GM18517 (cell line): Measurements from ENCODE around the gene ZNF3.

ENCODE experiments used
- ATAC-seq: cut with Tn5 transposase; IDR thresholded peaks from one replicate; pipeline ENCODE4 v1.9.1; 2021; ENCODE audit warnings: mild to moderate bottlenecking, moderate library complexity; ENCODE audit not compliant: unreplicated experiment

The ZNF3 gene

DNA sequence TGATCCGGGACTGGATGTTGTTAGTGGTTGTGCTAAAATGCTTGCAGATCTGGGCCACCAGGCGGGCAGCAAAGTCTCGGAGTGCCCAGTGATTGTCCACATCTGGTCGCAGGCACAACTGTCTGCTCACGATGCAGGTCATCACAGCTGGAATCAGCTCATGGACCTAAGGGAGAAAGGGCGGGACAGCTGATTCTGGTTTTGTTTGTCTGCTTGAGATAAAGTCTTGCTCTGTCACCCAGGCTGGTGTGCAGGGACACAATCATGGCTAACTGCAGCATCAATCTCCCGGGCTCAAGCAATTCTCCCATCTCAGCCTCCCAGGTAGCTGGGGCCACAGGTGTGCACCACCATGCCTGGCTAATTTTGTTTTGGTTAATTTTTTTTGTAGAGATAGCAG lies 29.6 kb upstream of the ZNF3 start:
- no peak for ATAC-seq

DNA sequence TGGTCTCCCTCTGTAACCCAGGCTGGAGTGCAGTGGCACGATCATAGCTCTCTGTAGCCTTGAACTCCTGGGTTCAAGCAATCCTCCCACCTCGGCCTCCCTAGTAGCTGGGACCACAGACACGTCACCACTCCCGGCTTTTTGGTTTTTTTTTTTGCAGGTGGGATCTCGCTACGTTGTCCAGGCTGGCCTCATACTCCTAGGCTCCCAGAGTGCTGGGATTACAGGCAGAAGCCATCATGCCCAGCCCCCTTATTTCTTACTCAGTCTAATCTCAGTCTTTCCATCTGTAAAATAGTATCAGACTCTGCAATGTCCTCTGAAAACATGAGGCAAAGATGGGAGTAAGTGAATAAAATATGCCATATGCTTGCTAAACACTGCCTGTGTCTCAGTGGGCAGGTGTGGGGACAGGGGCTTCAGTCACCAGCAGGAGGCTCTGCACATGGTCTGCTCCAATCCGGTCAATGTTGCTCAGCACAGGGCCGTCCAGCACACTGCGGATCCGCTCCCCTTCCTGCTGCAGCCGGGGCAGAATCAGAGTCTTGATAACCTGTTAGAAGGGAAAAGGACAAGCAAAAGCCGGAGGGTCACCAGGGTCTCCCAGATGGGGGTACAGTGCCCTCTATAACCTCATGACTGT lies 28.1 kb upstream of the ZNF3 start:
- no peak for ATAC-seq

DNA sequence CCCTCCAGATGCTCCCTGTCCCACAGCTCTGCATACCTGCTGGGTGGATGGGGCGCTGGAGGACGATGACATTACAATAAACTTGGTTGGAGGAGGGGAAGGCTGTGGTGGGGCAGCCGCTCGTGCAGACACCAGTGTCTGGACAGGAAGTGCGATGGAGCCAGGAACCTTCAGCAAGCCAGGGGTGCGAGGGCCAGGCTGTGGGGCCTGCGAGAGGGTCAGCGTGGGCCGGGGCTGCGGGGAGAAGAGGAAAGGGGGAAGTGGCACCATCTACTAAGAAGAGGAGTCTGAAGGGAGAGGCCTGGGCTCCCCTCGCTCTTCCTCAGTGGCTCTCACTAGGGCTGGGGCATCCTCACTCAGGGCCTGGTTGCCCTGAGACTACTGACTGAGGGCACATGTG lies 26.4 kb upstream of the ZNF3 start:
- no peak for ATAC-seq

DNA sequence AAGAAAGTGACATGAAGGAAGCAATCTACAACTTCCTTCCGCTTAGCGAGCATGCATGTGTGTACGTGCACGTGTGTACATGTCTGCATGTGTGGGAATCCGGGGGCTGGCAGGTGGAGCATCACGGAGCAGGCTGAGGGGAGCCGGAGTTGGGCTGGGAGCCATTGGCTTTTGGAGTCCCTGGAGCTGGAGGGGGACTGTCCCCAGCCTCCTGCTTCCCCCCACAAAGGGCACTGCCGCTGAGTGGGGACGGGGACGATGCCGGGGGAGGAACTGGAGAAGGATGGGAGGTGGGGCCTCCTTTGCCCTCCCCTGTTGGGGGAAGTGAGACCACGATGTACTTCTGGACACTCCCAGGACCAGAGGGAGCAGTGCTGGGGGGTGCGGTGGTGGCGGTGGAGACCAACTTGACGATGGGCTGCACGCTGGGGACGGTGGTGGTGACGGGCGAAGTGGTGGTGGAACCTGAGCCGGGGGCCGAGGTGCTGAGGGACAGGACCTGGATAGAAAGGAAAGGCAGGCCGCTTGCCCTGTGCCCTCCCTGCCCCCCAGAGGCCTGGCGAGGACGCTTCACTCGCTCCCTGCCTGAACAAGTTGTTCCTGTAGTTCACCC lies 25.7 kb upstream of the ZNF3 start:
- ATAC-seq: no peak

DNA sequence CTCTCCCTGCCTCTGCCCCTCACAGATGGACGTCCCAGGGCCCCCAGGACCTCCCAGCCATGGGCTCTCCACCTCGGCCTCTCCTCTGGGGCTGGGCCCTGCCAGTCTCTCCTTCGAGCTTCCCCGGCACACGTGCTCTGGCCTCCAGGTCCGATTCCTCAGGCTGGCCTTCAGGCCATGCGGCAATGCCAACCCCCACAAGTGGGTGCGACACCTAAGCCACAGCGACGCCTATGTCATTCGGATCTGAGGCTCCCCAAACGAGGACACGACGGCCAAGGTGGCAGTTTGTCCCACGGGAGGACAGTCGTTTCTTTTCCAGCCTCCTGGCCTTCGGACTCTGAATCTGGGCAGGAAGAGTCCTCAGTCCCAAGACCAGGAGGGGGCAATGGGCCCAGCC lies 25.1 kb upstream of the ZNF3 start:
- ATAC-seq: no peak

DNA sequence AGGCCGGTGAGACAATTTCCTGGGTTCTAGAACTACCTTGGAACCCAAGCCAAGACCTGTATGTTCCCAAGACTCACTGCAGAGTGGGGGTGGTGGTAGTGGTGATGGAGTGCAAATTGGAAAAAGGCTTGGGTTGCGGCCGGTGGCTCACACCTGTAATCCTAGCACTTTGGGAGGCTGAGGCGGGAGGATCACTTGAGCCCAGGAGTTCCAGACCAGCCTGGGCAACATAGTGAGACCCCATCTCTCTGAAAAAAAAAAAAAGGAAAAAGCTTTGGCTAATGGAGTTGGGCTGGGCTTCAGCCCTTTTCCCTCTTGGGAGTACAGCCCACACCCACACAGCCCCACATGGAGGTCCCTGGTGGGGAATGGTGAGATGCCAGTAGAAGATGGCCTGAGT lies 24.0 kb upstream of the ZNF3 start:
- no peak for ATAC-seq

DNA sequence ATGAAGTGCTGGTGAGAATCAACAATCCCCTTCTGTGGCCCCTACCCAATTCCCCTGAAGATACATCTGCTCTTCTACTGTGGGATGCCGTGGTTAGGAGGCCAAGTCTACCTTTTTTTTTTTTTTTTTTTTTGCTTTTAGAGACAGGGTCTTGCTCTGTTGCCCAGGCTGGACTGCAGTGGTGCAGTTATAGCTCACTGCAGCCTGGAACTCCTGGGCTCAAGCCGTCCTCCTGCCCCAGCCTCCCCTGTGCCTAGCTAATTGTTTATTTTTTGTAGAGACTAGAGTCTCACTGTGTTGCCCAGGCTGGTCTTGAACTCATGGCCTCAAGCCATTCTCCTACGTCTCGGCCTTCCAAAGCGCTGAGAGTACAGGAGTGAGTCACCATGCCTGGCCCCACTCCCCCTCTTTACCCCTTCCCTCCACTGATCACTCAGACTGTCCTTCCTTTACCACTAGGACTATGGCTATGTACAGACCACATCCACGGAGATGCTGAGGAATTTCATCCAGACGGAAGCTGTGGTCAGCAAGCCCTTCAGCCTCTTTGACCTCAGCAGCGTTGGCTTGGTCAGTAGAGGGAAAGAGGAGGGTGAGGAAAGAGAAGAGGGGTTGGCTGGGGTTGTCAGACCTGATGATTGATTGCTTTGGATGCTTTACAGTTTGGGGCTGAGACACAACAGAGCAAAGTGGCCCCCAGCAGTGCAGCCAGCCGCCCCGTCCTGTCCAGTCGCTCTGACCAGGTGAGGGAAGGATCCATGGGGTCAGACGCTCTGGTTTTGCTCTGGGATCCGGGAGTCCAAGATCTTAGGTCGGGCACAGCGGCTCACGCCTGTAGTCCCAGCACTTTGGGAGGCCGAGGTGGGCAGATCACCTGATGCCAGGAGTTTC lies 21.7 kb upstream of the ZNF3 start:
- ATAC-seq: no peak

DNA sequence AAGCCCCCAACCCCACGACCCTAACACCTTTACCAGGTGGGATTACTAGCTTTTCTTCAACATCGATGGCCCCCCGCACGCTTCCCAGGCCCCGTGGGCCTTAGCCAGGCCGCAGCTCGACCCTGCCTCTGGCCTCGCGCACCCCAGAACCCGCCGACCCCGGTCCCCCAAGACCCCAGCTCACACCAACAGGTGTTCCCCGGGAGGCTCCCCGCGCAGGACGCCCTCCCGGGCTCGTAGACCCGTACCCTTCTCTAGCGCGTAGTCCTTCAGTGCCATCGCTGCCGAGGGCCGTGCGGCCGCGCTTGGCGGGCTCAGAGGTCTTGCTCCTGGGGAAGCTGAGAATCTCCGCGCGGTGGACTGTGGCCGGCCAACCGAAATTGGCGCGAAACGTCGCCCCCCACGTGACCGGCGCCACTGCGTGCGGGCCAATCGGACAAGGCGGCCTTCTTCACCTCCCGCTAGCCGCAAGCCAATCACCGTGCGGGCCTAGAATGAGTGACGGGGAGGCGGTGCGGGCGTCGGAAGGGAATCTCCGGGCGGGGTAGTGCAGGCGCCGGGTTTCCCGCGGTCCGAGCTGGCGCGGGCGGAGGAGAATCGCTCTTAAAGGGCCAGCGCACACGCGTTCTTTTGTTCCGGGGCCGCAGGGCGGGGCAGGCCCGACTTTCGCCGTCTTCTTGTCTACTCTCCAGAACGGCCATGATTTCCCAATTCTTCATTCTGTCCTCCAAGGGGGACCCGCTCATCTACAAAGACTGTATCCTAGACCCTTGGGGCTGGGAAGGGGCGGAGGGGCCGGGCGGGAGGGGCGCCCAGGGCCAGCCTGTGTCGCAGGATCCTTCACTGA lies 19.7 kb upstream of the ZNF3 start, which contains the start of the genes AP4M1 and MCM7:
TSS of gene AP4M1 (plus strand) at position 628 of the 847 bp plus-strand sequence. CDS start at position 700, 72 bp downstream.
TSS of gene MCM7 (minus strand) at position 382 of the 847 bp plus-strand sequence. CDS start at position 279, 103 bp downstream.
- peak; percentile 78 for ATAC-seq

DNA sequence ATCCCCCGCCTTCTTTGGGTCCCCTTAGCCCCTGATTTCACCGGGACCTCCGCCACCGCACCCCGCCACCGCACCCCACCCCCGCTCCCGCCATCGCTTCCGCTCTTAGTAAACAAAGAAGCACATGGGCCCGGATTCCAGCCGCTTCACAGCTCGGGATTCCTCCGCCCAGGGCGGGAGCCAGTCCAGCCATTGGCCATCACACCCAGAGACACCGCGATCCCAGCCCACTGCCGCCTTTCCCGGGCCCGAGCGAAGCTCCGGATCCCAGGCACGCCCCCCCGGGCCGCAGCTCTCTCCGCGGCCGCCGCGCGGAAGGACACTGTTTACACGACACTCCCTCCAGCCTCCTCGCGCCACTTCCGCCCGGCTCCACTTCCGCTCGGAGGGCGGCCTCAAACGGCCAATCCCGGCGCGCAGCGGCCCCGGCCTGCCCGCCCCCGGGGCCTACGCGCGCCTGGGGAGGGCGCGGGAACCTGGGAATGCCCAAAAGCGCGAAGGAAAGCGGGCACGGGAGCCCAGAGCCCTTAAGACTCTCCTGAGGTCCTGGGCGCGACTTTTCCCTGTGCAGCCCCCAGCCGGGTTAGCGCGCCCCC lies 19.0 kb upstream of the ZNF3 start:
- ATAC-seq: peak; percentile 51

DNA sequence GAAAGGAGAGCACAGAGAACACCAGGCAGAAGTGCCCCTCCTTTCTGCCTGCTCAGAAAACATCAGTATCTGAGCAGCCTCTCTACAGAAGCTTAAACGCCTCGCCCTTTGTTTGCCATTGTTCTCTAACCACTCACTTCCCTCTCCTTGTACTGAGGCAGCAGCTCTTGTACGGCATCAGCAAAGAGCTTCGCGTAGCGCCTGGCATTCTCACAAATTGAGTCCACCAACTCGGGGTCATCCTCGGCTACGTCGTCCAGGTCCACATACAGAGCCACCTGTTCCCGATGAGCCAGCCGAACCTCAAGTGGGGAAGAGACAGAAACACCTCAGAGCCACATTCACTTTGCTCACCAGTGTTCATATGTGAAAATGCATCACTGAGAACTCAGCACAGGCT lies 17.9 kb upstream of the ZNF3 start:
- ATAC-seq: no peak

DNA sequence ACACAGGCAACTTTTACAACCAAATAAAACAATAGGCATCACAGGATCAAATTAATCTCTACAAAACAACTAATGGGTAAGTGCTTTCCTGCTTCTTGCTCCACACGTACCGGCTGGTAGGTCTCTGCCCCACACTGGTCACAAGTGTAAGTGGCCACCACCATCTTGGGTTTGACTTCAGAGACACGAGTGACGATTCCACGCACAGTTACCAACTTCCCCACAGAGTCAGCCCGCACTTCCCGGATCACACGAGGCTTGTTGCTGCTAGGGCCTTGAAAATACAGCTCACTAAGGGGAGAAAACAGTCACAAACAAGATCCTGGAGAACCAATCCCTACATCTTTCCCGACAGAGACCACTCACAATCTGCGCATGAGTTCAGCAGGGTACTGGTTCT lies 17.4 kb upstream of the ZNF3 start:
- ATAC-seq: no peak

DNA sequence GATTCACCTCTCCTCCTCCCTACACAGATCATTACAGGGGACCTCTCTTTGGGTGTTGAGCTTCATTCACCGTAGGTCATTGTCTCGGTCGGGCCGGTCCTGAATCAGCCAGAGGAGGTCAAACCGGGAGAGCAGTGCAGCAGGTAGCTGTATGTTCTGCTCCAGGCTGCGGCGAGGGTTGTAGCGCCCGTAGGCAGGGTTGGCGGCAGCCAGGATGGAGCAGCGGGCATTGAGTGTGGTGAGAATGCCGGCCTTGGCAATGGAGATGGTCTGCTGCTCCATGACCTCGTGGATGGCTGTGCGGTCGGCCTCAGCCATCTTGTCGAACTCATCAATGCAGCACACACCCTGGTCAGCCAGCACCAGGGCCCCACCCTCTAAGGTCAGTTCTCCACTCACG lies 14.2 kb upstream of the ZNF3 start:
- no peak for ATAC-seq

DNA sequence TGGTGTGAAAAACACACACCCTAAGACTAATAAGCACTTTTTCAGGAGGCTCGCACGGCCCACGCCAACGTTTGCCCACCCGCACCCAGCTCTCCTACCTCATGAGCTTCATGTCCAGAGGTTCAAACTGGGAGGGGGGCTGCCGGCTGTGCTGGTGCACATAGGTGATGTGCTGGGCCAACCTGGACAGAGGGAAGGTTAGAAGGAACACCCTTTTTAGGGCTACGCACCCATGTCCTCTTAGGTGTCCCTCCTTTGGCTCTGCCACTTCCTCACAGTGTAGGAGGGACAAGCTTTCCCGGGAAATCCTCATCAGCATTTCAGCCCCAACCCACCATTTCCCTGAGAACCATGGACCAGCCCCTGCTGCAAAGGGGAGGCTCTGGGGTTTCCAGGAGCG lies 13.8 kb upstream of the ZNF3 start:
- ATAC-seq: no peak

DNA sequence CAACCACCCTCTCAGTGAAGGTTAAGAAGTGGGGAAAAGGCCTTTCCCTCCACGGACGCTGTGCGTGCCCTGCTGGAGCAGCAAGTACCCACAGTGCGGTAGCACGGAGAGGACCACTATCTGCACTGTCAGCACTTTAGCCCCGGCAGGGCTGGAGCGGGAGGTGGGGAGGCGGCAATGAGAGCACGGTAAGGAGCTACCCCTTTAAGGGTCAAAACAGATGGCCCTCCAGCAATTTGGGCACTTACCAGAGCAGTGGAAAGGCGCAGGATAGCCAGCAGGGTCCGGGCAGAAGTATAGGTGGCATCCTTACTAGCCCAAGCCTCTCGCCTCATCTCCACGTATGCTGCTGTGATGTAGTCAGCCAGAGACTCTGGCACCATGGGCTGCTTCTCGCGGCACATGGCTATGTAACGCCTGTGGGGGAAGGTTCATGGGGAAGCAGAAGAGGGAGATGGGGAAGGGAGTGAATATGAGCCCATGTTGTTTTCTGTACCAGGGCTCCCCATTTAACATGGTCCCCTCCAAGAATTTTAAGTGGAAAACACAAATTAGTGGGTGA lies 12.5 kb upstream of the ZNF3 start:
- no peak for ATAC-seq

DNA sequence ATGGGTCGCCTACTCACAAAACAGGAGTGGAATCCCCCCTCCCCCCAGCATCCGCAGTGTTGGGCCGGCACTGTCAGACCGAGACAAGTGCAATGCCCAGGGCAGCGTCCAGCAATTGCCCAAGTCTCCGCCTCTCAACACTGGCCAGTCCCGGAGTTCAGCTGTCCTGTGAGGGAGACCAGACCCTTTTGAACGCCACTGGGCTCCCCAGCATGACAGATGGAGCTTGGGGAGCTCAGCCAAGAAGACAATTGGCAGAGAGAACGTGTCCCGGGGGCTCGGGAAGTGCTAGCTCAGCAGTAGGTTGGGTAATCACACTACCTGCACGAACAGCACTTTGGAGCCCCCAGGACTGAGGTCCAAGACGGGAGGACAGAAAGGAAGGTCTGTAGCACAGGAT lies 12.0 kb upstream of the ZNF3 start:
- ATAC-seq: no peak

DNA sequence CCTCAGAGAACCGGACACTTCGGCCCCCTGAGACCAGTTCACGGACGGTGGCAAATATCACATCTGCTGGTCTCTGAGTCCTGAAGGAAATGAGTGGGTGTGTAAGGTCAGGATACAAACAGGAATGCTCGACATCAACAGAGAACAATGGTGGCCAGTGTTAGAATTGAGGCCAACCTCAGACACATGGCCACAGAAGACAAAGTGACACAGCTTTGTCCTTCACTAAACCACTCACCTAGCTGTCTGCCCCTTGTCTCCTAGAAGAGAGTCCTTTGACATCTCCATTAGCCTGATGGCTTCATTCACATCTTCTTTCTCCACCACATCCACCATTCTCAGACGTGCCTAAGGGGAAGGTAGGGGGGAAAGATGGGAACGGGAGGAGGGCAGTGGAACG lies 11.5 kb upstream of the ZNF3 start:
- no peak for ATAC-seq

DNA sequence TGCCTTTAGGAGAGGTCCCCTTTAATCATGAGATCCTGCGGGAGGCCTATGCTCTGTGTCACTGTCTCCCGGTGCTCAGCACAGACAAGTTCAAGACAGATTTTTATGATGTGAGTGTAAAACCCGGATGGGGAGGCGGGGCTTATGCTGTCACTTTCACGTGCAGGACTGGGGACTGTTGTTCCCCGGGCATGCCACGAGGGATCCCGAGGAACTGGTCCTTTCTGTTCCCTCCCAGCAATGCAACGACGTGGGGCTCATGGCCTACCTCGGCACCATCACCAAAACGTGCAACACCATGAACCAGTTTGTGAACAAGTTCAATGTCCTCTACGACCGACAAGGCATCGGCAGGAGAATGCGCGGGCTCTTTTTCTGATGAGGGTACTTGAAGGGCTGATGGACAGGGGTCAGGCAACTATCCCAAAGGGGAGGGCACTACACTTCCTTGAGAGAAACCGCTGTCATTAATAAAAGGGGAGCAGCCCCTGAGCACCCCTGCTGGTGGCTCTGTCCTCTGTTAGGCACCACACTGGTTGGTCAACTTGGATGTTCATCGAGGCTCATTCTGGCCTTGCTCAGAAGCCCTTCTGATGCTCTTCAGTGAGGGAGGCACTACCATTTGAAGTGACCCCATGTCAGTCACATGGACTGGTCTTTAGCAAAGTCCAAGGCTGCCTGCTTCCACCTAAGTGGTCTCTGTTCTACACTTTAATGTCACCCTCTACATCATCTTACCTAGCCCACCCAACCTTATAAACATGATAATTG lies 10.1 kb upstream of the ZNF3 start:
- no peak for ATAC-seq

DNA sequence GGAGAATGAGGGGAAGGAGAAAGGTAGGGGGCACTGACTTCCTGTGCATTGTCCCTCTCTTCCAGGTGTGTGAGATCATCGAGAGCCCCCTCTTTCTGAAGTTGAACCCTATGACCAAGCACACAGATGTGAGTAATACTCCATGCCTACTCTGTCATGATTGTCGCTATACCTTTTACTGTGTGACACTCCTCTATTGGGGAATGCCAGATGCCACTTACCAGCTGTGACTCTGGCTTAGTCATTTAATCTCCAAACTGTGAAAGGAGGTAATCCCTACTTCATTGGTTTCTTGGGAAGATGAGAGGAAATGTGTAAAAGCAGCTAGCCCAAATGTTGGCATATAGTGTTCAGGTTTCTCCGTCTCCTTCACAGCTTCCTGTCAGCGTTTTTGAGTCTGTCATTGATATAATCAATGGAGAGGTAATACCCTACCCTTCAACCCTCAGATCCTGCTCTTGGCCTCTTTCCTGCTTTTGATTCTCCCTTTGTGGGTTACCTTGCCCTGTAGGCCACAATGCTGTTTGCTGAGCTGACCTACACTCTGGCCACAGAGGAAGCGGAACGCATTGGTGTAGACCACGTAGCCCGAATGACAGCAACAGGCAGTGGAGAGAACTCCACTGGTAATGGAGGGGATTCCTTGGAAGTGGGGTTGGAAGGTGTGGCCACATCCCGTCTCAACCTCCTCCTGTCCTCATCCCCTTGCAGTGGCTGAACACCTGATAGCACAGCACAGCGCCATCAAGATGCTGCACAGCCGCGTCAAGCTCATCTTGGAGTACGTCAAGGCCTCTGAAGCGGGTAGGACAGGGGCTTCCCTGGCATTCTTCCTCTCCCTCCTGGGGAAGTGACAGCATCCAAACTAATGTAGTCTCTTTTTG lies 9.2 kb upstream of the ZNF3 start:
- no peak for ATAC-seq
